Iris pigment epithelial cell (primary cell): Measurements from ENCODE around the gene GLP1R.

Source experiments
- DNase-seq: peaks from one replicate; pipeline ENCODE4 v3.0.0-alpha.2; 2011; ENCODE audit warnings: low read depth

The GLP1R gene

GRCh38 chr6:39062014-39062740, 13.6 kb downstream of the GLP1R start:
- DNase-seq: no peak

- no peak for DNase-seq
Measured at GRCh38 chr6:39063526-39063925, 14.9 kb downstream of the GLP1R start.

GRCh38 chr6:39065561-39065960, 17.0 kb downstream of the GLP1R start:
- DNase-seq: no peak

- no peak for DNase-seq
Measured at GRCh38 chr6:39068391-39068790, 19.8 kb downstream of the GLP1R start.

- DNase-seq: no peak
Measured at GRCh38 chr6:39072830-39073229, 24.2 kb downstream of the GLP1R start.

GRCh38 chr6:39073471-39074355, 25.1 kb downstream of the GLP1R start:
- DNase-seq: no peak

GRCh38 chr6:39074486-39074885, 25.9 kb downstream of the GLP1R start:
- DNase-seq: no peak

- DNase-seq: no peak
Measured at GRCh38 chr6:39075010-39075686, 26.6 kb downstream of the GLP1R start.

GRCh38 chr6:39075807-39076622, 27.4 kb downstream of the GLP1R start:
- no peak for DNase-seq

GRCh38 chr6:39076623-39077535, 28.3 kb downstream of the GLP1R start:
- no peak for DNase-seq

GRCh38 chr6:39077882-39078594, 29.5 kb downstream of the GLP1R start:
- DNase-seq: no peak

- DNase-seq: no peak
Measured at GRCh38 chr6:39078695-39079094, 30.1 kb downstream of the GLP1R start.

- DNase-seq: no peak
Measured at GRCh38 chr6:39079197-39080125, 30.9 kb downstream of the GLP1R start.

- no peak for DNase-seq
Measured at GRCh38 chr6:39080246-39080875, 31.8 kb downstream of the GLP1R start.

- no peak for DNase-seq
Measured at GRCh38 chr6:39082310-39082709, 33.7 kb downstream of the GLP1R start.

- DNase-seq: no peak
Measured at GRCh38 chr6:39083231-39083634, 34.7 kb downstream of the GLP1R start.

GRCh38 chr6:39084506-39084905, 35.9 kb downstream of the GLP1R start:
- no peak for DNase-seq

- no peak for DNase-seq
Measured at GRCh38 chr6:39085129-39085797, 36.7 kb downstream of the GLP1R start.
